ENCODE data around the gene EIF3L. TPM values are rescaled to one million over a fixed set of nuclear protein-coding genes. Genes with fewer than 3 reads are reported as not detected.

EIF3L gene
- total and polyA plus RNA-seq, 8 donors: 310 to 1,258 (median 1,142) TPM

DNA sequence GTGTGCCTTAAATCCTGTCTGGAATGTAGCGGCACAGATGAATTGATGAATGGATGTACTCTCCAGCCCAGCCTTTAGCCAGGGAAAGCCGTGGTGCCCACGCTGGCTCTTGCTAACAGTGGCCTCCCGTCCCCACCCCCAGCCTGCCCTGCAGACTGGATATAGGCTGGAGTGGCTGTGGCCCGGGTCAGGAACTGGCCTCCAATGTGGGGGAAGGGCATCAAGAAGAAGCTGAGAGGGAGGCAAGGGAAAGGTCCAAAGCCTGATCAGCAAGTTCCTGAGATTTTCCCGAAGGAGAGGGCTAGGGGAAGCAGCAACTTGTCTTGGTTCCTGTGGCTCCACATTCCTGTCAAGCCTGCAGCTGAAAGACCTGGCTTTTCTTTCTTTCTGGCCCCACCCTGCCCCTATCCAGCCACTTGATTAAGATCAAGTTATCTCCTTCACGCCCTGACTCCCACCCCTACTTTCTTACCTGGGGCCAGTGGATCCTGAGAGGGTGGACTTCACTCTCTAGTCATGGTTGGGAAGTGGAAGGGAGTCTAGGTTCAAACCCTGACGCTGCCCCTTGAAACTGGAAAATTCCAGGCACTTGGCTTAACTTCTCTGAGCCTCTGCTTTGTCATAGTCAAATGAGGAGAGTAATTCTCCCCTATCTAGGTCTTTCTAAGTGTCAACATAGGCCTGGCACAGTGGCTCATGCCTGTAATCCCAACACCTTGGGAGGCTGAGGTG lies 45.9 kb downstream of the EIF3L start:
- intact Hi-C loops (cut with DNase I): no loop called here
- H3K27ac ChIP-seq: peak overlapping the region; percentile 16 to 76
- H3K36me3 ChIP-seq: peaks cover 0 to 16% of the 10 kb centered on the region in 2 donors
- no peak for TF ChIP-seq CTCF (IDR thresholded peaks at IDR 0.05)
- ATAC-seq (peak; percentile 17), DNase-seq (peak in 1 of 4 donors; percentile 51)
- H3K9me3 ChIP-seq: no peaks in the 10 kb centered on the region
- H3K4me1 ChIP-seq: peaks cover 19 to 52% of the 10 kb centered on the region in 2 donors
- H3K4me3 ChIP-seq: no peak overlapping the region
- no peaks in the 10 kb centered on the region for H3K27me3 ChIP-seq

DNA sequence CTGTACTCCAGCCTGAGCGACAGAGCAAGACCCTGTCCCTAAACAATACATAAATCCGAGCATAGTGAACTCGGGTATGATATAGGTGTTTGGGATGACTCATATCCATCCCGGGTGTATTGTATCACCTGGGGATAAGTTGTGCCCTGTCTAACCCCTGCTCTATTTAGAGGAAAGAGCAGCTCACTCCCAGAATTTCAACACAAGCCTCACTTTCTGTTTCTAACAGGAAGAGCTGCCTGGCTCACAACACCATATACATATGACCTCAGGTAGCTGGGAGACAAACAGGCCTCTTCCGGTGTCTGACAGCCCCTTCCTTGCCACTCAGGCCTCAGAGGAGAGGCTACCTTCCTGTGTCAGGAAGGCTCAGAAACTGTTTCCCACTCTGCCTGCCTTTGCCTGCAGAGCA lies 47.0 kb downstream of the EIF3L start:
- ATAC-seq (peak; percentile 22), DNase-seq (no peak)
- peaks cover 19 to 52% of the 10 kb centered on the region in 2 donors for H3K4me1 ChIP-seq
- peak overlapping the region; percentile 68 to 76 for H3K27ac ChIP-seq
- H3K27me3 ChIP-seq: no peaks in the 10 kb centered on the region
- intact Hi-C loops (cut with DNase I): no loop called here
- H3K9me3 ChIP-seq: no peaks in the 10 kb centered on the region
- no peak for TF ChIP-seq CTCF (IDR thresholded peaks at IDR 0.05)
- peaks cover 0 to 5% of the 10 kb centered on the region in 2 donors for H3K36me3 ChIP-seq
- H3K4me3 ChIP-seq: no peak overlapping the region

- H3K4me3 ChIP-seq: no peak overlapping the region
- DNase-seq (no peak), ATAC-seq (no peak)
- no peaks in the 10 kb centered on the region for H3K27me3 ChIP-seq
- intact Hi-C loops (cut with DNase I): no loop called here
- no peaks in the 10 kb centered on the region for H3K36me3 ChIP-seq
- peak overlapping the region; percentile 68 to 76 for H3K27ac ChIP-seq
- H3K4me1 ChIP-seq: peaks cover 19 to 52% of the 10 kb centered on the region in 2 donors
- no peaks in the 10 kb centered on the region for H3K9me3 ChIP-seq
- no peak for TF ChIP-seq CTCF (IDR thresholded peaks at IDR 0.05)
Measured at GRCh38 chr22:37896939-37897338, 47.7 kb downstream of the EIF3L start.

GRCh38 chr22:37897807-37898206 lies 48.6 kb downstream of the EIF3L start:
- DNase-seq (no peak), ATAC-seq (no peak)
- Histone ChIP-seq H3K27me3 (no peaks in the 10 kb centered on the region), H3K4me1 (peaks cover 13 to 50% of the 10 kb centered on the region in 2 donors), H3K27ac (peak overlapping the region in 1 of 2 donors; percentile 45), H3K9me3 (no peaks in the 10 kb centered on the region), H3K36me3 (no peaks in the 10 kb centered on the region), H3K4me3 (no peak overlapping the region)
- TF ChIP-seq CTCF (IDR thresholded peaks at IDR 0.05): no peak
- intact Hi-C loops (cut with DNase I): no loop called here

DNA sequence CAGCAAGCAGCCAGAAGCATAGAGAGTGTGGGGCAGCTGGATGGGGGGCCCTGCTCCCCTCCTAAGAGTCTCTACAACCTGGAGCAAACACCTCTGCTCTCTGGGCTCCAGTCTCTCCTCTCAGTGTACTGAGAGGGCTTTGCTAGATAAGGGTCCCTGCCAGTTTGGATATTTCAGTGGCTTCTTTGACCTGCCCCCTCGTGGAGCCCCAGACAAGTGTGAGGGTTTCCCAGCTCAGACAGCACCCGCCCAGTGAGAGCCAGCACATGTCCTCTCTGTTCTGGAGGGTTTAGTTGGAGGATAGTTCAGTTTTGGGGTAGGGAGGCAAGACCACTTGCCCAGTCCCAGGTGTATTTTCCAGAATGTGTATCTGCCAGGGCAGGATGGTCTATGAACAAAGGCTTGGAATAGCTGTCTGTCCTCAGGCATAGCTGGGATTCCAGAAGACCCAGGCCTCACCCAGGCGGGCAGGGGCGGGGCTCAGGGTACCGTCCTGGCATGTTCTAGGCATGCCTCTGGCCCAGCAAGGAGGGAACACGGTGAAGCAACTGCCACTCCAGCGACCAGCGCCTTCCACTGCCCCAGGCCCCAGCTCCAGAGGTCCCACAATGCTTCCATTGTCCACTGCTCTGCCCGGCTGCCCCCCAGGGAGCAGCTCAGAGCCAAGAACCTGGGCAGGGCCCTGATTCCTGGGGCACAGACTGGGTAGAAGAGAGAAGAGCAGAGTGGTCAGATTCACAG lies 49.4 kb downstream of the EIF3L start:
- Histone ChIP-seq H3K27ac (peak overlapping the region in 1 of 2 donors; percentile 45), H3K4me1 (peaks cover 12 to 44% of the 10 kb centered on the region in 2 donors), H3K4me3 (no peak overlapping the region), H3K36me3 (no peaks in the 10 kb centered on the region), H3K27me3 (no peaks in the 10 kb centered on the region), H3K9me3 (no peaks in the 10 kb centered on the region)
- peak in 2 of 4 donors; percentile 59 to 81 for DNase-seq
- no peak for TF ChIP-seq CTCF (IDR thresholded peaks at IDR 0.05)
- ATAC-seq: peak; percentile 68
- intact Hi-C loops (cut with DNase I): no loop called here
